ENCODE results near the gene MSL2. TPM values are rescaled to one million over a fixed set of nuclear protein-coding genes. Genes with fewer than 3 reads are reported as not detected.

Gene MSL2
- total RNA-seq, 2 donors from 2014 or later: 43.0 to 55.0 TPM

GRCh38 chr3:136105044-136105443 lies 91.1 kb downstream of the MSL2 start:
- ATAC-seq (replicated peaks): no peak
- Mint-ChIP-seq H3K27ac (no peak overlapping the region), H3K4me1 (peaks cover 6% of the 10 kb centered on the region), H3K36me3 (ENCODE audit: low read depth) (no peaks in the 10 kb centered on the region), H3K4me3 (no peak overlapping the region), H3K27me3 (no peaks in the 10 kb centered on the region), H3K9me3 (no peaks in the 10 kb centered on the region)

Other genes starting within 250 kb of the MSL2 start
- under 1 TPM; 0.15 to 0.79 TPM for gene PPP2R3A, start 230.6 kb downstream of the MSL2 start, total RNA-seq
- 10 to 100 TPM; 26.5 to 40.2 TPM for gene PCCB, start 54.0 kb upstream of the MSL2 start, total RNA-seq

Data from activated T-helper 17 cell treated with anti-CD3 and anti-CD28 coated beads, Interleukin-2, amount 50 U/mL, for 72 hours (primary cell).